AG04450 (cell line): ENCODE measurements around the gene OR14J1. TPM values are rescaled to one million over a fixed set of nuclear protein-coding genes. Genes with fewer than 3 reads are reported as not detected.
"Not testable (repeated sequence)": the region's sequence is repeated elsewhere in the genome, so short reads cannot be mapped to it uniquely, and the experiment has no call there.

Source experiments
- CTCF ChIA-PET: fragments of 300-600, 350-600 bp; formaldehyde crosslinking; extraction: SDS; loops from one replicate; lab custom pipeline; 2022; ENCODE audit warnings: antibody characterized with exemption, inconsistent platforms; lab: Charles Lee
- POLR2A ChIA-PET: fragments of 350-600 bp; formaldehyde crosslinking; extraction: SDS; loops from one replicate; lab custom pipeline; 2021; ENCODE audit warnings: antibody characterized with exemption, inconsistent platforms; lab: Yijun Ruan, JAX
- DNase-seq: peaks from one replicate; pipeline ENCODE4 v3.0.0-alpha.2; 2011; ENCODE audit warnings: low read depth, low spot score
- H3K27ac ChIP-seq: one replicate; pipeline ENCODE4 v1.5.1; 2012; ENCODE audit warnings: low read depth, low read length, control low read depth
- H3K27me3 ChIP-seq: one replicate; pipeline ENCODE4 v1.6.0; 2012; ENCODE audit warnings: low read length; ENCODE audit not compliant: control insufficient read depth, insufficient read depth
- H3K4me3 ChIP-seq: 2 replicates; pipeline ENCODE4 v1.5.1; 2011; ENCODE audit warnings: mild to moderate bottlenecking, low read depth, low read length, control low read depth
- H3K9me3 ChIP-seq: 2 replicates; pipeline ENCODE4 v1.5.1; 2012; ENCODE audit warnings: low read length; ENCODE audit not compliant: control insufficient read depth, insufficient read depth
- CTCF ChIP-seq: IDR thresholded peaks from 2 replicates; pipeline ENCODE4 v1.5.1; 2011; ENCODE audit warnings: low read depth, low read length, control low read depth, inconsistent platforms
- polyA plus RNA-seq: library from polyadenylated mRNA; depleted of rRNA; stranded (reverse); fragments of >200 nt; gene quantifications from 2 replicates; pipeline ENCODE4 v1.2.3, GENCODE V29; 2011

Gene OR14J1
- polyA plus RNA-seq, 1 experiment = not detected

GRCh38 chr6:29332676-29333075 is 31.2 kb downstream of the OR14J1 start:
- no peak for TF ChIP-seq CTCF
- peaks cover 9% of the 10 kb centered on the region for H3K9me3 ChIP-seq
- no peak for DNase-seq
- no peaks in the 10 kb centered on the region for H3K27me3 ChIP-seq
- ChIA-PET POLR2A (no interaction called here), CTCF (no interaction called here)
- H3K27ac ChIP-seq = no peak overlapping the region
- no peak overlapping the region for H3K4me3 ChIP-seq

GRCh38 chr6:29336269-29336668 is 34.8 kb downstream of the OR14J1 start:
- H3K27ac ChIP-seq = no peak overlapping the region
- H3K9me3 ChIP-seq = peaks cover 13% of the 10 kb centered on the region
- no peak for DNase-seq
- ChIA-PET POLR2A (no interaction called here), CTCF (no interaction called here)
- no peak overlapping the region for H3K4me3 ChIP-seq
- no peak for TF ChIP-seq CTCF
- no peaks in the 10 kb centered on the region for H3K27me3 ChIP-seq

GRCh38 chr6:29345380-29345779 is 43.9 kb downstream of the OR14J1 start:
- no peak for DNase-seq
- Histone ChIP-seq H3K4me3 (no peak overlapping the region), H3K9me3 (peaks cover 10% of the 10 kb centered on the region), H3K27me3 (no peaks in the 10 kb centered on the region), H3K27ac (no peak overlapping the region)
- ChIA-PET POLR2A (no interaction called here), CTCF (no interaction called here)
- TF ChIP-seq CTCF = no peak

- DNase-seq, POLR2A ChIA-PET, H3K4me3 ChIP-seq, CTCF ChIA-PET, H3K27ac ChIP-seq, H3K27me3 ChIP-seq: not testable (repeated sequence)
- peaks cover 10% of the 10 kb centered on the region for H3K9me3 ChIP-seq
Measured at GRCh38 chr6:29349348-29349747, 47.8 kb downstream of the OR14J1 start.

- DNase-seq = no peak
- Histone ChIP-seq H3K4me3 (no peak overlapping the region), H3K27me3 (no peaks in the 10 kb centered on the region), H3K27ac (no peak overlapping the region), H3K9me3 (peaks cover 6% of the 10 kb centered on the region; the same call in 1 of the 2 replicates)
- no peak for TF ChIP-seq CTCF
- ChIA-PET POLR2A (no interaction called here), CTCF (interaction anchor here (0.5 kb wide), 1 partner anchor 296 kb away, joined by 4 read pairs; no protein-coding TSS in a partner anchor)
Measured at GRCh38 chr6:29354980-29355379, 53.5 kb downstream of the OR14J1 start.

- DNase-seq = no peak
- Histone ChIP-seq H3K27me3 (no peaks in the 10 kb centered on the region), H3K9me3 (peaks cover 11% of the 10 kb centered on the region), H3K4me3 (no peak overlapping the region), H3K27ac (no peak overlapping the region)
- POLR2A ChIA-PET = no interaction called here
- CTCF ChIA-PET = no interaction called here
- TF ChIP-seq CTCF = no peak
Measured at GRCh38 chr6:29355603-29356002, 54.1 kb downstream of the OR14J1 start.
